ENCODE data around the gene EGLN3. TPM values are rescaled to one million over a fixed set of nuclear protein-coding genes. Genes with fewer than 3 reads are reported as not detected.

The EGLN3 gene
- total RNA-seq, 1 donor from 2014 or later, result 10.5 TPM

DNA sequence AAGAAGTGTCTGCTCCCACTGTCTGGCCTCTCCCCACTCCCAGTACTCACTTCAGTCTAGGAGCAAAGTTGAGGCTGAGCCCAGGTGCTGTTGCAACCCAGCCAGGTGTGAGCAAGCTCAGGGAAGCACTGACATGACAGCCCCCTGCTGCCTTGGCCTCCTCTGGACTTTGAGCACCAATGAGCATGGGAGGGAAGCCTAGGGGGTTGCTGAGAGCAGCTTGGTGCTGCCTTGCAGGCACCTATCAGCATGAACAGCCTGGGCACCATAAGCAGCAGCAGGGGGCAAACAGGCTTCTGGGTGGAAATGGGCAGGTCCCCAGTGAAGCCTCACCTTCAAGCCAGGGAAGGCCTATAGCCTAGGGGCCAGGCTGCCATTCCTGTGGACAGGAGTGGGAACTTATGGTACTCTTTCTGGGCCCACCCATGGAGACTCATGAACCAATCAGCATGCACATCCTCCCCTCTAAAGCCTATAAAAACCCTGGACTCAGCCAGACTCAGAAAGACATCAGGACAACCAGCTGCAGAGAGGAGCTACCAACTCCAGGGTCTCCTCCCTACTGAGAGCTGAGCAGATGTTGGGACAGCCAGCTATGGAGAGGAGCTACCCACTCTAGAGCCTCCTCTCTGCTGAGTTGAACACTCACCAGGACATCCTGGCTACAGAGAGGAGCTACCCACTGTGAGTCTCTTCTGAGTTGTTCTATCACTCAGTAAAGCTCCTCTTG is 49.3 kb downstream of the EGLN3 start:
- no peak for DNase-seq
- no peak for ATAC-seq
- no peaks in the 10 kb centered on the region for H3K4me1 ChIP-seq

DNA sequence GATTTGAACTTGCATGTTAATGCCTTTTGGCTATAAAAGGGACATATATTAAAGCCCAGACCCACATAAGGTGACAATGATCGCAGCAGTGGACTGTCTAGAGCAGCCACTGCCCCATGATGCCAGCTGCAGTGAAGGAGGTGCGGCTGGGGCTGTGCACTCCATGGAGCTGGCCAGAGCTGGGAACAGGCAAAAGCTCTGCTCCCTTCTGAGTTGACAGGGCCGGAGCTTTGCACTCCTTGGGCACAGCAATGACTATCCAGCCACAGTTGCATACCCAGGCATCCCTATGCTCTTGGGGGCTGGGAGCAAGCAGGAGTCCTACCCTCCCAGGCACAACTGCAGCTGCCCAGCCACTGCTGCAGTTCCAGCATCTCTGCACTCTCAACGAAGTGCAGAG is 50.2 kb downstream of the EGLN3 start:
- Histone ChIP-seq H3K4me1 (no peaks in the 10 kb centered on the region), H3K27me3 (ENCODE audit: low read depth) (no peaks in the 10 kb centered on the region), H3K4me3 (no peak overlapping the region), H3K36me3 (no peaks in the 10 kb centered on the region), H3K27ac (no peak overlapping the region), H3K9me3 (no peaks in the 10 kb centered on the region)
- DNase-seq, result no peak
- no peak for ATAC-seq
- TF ChIP-seq, protein P1, sequence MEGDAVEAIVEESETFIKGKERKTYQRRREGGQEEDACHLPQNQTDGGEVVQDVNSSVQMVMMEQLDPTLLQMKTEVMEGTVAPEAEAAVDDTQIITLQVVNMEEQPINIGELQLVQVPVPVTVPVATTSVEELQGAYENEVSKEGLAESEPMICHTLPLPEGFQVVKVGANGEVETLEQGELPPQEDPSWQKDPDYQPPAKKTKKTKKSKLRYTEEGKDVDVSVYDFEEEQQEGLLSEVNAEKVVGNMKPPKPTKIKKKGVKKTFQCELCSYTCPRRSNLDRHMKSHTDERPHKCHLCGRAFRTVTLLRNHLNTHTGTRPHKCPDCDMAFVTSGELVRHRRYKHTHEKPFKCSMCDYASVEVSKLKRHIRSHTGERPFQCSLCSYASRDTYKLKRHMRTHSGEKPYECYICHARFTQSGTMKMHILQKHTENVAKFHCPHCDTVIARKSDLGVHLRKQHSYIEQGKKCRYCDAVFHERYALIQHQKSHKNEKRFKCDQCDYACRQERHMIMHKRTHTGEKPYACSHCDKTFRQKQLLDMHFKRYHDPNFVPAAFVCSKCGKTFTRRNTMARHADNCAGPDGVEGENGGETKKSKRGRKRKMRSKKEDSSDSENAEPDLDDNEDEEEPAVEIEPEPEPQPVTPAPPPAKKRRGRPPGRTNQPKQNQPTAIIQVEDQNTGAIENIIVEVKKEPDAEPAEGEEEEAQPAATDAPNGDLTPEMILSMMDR (IDR thresholded peaks at IDR 0.05), result no peak
- intact Hi-C loops (cut with DNase I), result no loop called here

More for the DNA sequence above, 49.3 kb downstream of the EGLN3 start:
- no peaks in the 10 kb centered on the region for H3K9me3 ChIP-seq
- intact Hi-C loops (cut with DNase I), result no loop called here
- TF ChIP-seq, protein P1 (IDR thresholded peaks at IDR 0.05), result no peak
- H3K27ac ChIP-seq, result no peak overlapping the region
- no peaks in the 10 kb centered on the region for H3K36me3 ChIP-seq
- H3K4me3 ChIP-seq, result no peak overlapping the region
- no peaks in the 10 kb centered on the region for H3K27me3 ChIP-seq (ENCODE audit: low read depth)

DNA sequence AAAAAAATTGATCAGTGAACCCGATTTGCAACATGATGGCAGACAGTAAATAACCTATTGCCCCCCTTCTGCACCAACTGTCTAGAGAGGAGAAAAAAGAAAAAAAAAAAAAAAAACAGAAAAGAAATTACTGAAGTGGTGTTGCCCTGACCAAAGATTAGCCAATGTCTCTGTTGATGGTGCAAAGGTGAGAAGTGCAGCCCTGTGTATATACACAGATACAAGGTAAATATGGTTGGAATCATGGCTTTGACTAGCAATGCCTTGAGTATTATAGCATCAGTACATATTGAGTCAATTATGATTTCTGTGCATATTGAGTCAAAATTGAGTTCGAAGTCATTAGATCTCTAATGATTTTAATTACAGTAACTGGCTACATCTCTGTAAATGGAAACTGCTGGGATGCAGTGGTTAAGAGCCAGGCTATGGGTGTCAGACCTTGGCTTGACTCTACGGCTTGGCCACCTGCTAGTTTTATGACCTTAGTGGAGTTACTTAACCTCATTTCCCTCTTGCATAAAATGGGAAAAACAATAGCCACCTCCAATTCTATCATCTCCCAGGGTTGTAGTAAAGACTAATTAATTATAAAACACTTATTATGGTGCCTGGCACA is 51.0 kb downstream of the EGLN3 start:
- TF ChIP-seq, protein P1 (IDR thresholded peaks at IDR 0.05), result no peak
- intact Hi-C loops (cut with DNase I), result no loop called here

DNA sequence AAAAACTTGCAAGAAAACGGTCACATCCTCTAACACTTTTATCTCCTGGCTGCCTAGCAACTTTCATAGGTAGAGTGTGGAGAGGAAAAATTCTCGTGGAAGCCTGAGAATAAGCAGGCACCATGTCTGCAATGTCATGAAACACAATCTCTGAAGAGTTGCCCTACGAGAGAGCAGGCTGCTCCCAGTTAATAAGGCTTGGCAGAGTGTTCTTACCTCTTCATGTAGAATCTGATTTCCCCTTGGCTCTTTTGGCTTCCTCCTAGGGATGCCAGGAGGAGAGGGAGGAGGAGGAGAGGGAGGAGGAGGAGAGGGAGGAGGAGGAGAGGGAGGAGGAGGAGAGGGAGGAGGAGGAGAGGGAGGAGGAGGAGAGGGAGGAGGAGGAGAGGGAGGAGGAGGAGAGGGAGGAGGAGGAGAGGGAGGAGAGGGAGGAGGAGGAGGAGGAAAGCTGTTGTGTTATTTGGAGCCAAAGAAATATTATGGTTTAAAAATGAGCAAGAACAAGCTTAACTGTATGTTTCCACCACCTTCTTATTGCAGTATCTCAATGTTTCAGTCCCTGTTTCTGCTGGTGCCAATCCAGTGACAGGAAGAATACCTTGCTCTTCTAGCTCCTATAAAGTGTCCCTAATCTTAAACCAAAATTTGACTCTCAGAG is 52.9 kb downstream of the EGLN3 start:
- TF ChIP-seq, protein P1 (IDR thresholded peaks at IDR 0.05), result no peak

More for the DNA sequence above, 51.0 kb downstream of the EGLN3 start:
- Histone ChIP-seq H3K9me3 (peaks cover 3% of the 10 kb centered on the region), H3K36me3 (no peaks in the 10 kb centered on the region), H3K4me3 (no peak overlapping the region), H3K27ac (no peak overlapping the region), H3K27me3 (ENCODE audit: low read depth) (no peaks in the 10 kb centered on the region), H3K4me1 (no peaks in the 10 kb centered on the region)
- ATAC-seq, result no peak
- no peak for DNase-seq

DNA sequence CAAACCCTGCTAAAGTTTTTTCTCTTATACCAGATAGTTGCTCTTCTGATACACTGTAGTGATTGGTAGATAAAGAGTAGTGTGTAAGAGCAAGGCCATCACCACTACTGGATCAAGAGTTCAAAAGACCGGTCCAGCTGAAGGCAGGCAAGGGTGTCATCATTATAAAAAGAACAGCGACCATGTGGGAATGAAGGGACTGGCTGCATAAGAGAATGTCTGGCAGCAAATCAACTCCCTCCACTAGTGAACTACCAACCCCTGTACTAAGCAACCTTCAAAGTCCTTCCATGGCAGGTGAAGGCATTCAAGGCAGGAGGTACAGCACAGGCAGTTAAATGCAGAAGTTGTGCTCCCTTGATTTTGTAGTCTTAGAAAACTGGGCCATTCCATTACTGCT is 53.5 kb downstream of the EGLN3 start:
- TF ChIP-seq, protein P1 (IDR thresholded peaks at IDR 0.05), result no peak
- DNase-seq, result no peak

More for the DNA sequence above, 52.9 kb downstream of the EGLN3 start:
- Histone ChIP-seq H3K27me3 (ENCODE audit: low read depth) (no peaks in the 10 kb centered on the region), H3K9me3 (peaks cover 7% of the 10 kb centered on the region), H3K27ac (no peak overlapping the region), H3K36me3 (no peaks in the 10 kb centered on the region), H3K4me1 (no peaks in the 10 kb centered on the region), H3K4me3 (no peak overlapping the region)
- ATAC-seq, result no peak
- DNase-seq, result no peak
- intact Hi-C loops (cut with DNase I), result no loop called here

More for the DNA sequence above, 53.5 kb downstream of the EGLN3 start:
- H3K27ac ChIP-seq, result no peak overlapping the region
- intact Hi-C loops (cut with DNase I), result no loop called here
- H3K36me3 ChIP-seq, result no peaks in the 10 kb centered on the region
- no peaks in the 10 kb centered on the region for H3K27me3 ChIP-seq (ENCODE audit: low read depth)
- H3K4me3 ChIP-seq, result no peak overlapping the region
- ATAC-seq, result no peak
- peaks cover 7% of the 10 kb centered on the region for H3K9me3 ChIP-seq
- no peaks in the 10 kb centered on the region for H3K4me1 ChIP-seq
